Thoracic aorta (tissue), 2 donors: ENCODE measurements around the gene HSD17B8. TPM values are rescaled to one million over a fixed set of nuclear protein-coding genes. Genes with fewer than 3 reads are reported as not detected.

Experiments used
- ATAC-seq: fragments of 150-250 bp; one replicate; pipeline ENCODE4 v1.8.0; 2017; ENCODE audit warnings: low read depth; ENCODE audit not compliant: insufficient number of reproducible peaks, low FRiP score
- DNase-seq: peaks from one replicate; pipeline ENCODE4 v3.0.0-alpha.2; 2020; ENCODE audit warnings: low spot score
- H3K27ac ChIP-seq, 2 donors: fragments of 200-600 bp; sonication (generic); 1 replicate in 1 of 2; 2 replicates in 1 of 2; pipeline ENCODE4 v1.5.1; 2016; ENCODE audit warnings: mild to moderate bottlenecking in 2 of 2, moderate library complexity in 2 of 2
- H3K27me3 ChIP-seq: fragments of 200-600 bp; sonication (generic); replicated peaks from 2 replicates; pipeline ENCODE4 v1.6.0; 2016; ENCODE audit warnings: mild to moderate bottlenecking; ENCODE audit not compliant: insufficient read depth
- H3K36me3 ChIP-seq: fragments of 200-600 bp; sonication (generic); one replicate; pipeline ENCODE4 v1.5.1; 2016
- H3K4me1 ChIP-seq, 2 donors: fragments of 200-600 bp; sonication (generic); 1 replicate in 1 of 2; 2 replicates in 1 of 2; pipeline versions ENCODE4 v1.5.1 to v1.6.0; 2016; ENCODE audit warnings: low read depth in 2 of 2, mild to moderate bottlenecking in 1 of 2; ENCODE audit not compliant: control insufficient read depth in 1 of 2
- H3K4me3 ChIP-seq: fragments of 200-600 bp; sonication (generic); 2 replicates; pipeline ENCODE4 v1.5.1; 2016; ENCODE audit warnings: mild to moderate bottlenecking
- H3K9me3 ChIP-seq: fragments of 200-600 bp; sonication (generic); 2 replicates; pipeline ENCODE4 v1.5.1; 2016
- total RNA-seq, 2 donors: library from RNA; depleted of rRNA; stranded (reverse); fragments of >200 nt; gene quantifications; one replicate each; pipeline versions ENCODE4 v1.1.0 to v1.2.3, GENCODE V29; 2016
- TF ChIP-seq, protein P1 (sequence below): fragments of 200-600 bp; sonication (generic); IDR thresholded peaks from one replicate; pipeline ENCODE4 v1.5.1; 2019; ENCODE audit warnings: antibody characterized with exemption

The HSD17B8 gene
- total RNA-seq, 2 donors from 2014 or later = 4.0 to 15.0 TPM

DNA sequence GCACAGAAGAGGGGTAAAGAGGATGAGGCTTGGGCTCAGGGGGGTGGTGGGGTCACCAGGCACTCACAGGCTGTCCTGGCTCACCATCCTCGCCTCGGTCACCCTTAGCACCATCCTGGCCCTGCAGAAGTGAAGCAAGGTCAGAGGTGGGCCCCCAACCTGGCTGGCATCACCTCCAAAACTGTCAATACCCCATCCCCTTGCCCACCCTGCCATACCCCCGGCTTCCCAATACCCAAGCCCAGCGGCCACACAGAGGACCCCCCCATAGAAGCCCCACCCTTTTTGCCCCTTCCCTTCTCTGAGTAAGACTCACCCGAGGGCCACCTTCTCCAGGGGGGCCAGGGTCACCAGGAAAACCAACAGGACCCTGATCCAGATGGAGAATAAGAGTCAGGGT is 35.8 kb upstream of the HSD17B8 start:
- Histone ChIP-seq H3K9me3 (no peaks in the 10 kb centered on the region), H3K4me3 (no peak overlapping the region), H3K27me3 (no peaks in the 10 kb centered on the region), H3K4me1 (no peaks in the 10 kb centered on the region), H3K36me3 (no peaks in the 10 kb centered on the region), H3K27ac (no peak overlapping the region)
- no peak for ATAC-seq
- DNase-seq = no peak
- TF ChIP-seq, protein P1, sequence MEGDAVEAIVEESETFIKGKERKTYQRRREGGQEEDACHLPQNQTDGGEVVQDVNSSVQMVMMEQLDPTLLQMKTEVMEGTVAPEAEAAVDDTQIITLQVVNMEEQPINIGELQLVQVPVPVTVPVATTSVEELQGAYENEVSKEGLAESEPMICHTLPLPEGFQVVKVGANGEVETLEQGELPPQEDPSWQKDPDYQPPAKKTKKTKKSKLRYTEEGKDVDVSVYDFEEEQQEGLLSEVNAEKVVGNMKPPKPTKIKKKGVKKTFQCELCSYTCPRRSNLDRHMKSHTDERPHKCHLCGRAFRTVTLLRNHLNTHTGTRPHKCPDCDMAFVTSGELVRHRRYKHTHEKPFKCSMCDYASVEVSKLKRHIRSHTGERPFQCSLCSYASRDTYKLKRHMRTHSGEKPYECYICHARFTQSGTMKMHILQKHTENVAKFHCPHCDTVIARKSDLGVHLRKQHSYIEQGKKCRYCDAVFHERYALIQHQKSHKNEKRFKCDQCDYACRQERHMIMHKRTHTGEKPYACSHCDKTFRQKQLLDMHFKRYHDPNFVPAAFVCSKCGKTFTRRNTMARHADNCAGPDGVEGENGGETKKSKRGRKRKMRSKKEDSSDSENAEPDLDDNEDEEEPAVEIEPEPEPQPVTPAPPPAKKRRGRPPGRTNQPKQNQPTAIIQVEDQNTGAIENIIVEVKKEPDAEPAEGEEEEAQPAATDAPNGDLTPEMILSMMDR = no peak

DNA sequence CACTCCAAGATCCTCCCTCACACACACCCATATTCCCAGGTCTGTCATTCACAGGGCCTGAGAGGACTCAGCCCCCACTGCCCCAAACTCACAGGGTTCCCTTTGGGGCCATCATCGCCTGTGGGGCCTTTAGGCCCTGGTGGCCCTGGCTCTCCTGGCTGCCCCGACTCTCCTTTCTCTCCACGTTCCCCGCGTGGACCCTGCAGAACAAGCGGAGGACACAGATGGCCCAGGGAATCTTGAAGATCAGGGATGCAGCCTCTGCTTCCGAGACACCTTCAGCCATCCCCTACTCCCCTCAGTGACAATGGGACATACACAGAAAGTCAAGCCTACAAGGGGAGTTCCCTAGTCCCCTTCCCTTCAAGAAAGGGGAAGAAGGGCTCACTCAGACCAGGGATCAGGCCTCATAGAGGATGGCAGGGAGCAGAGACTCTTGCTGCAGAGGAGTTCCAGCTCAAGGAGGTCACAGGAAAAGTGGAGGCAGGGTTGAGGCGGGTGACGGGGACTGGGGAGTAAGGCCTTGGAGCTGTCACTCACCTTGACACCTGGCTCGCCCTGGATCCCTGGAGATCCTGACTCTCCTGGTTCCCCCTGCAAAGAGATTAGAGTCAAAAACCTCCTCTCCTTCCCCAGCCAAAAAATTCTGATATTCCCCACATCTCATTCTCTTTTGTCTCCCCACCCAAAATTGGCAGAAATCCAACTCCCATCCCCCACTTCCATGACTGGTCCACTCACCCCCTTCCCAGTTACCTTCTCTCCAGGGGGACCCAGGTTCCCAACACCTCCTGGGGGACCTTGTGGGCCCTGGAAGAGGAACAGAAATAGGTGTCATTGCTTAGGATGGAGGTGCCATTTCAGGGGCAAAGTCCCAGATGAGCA is 34.9 kb upstream of the HSD17B8 start:
- no peaks in the 10 kb centered on the region for H3K9me3 ChIP-seq
- TF ChIP-seq, protein P1 = no peak
- H3K36me3 ChIP-seq = no peaks in the 10 kb centered on the region
- no peak overlapping the region for H3K4me3 ChIP-seq
- H3K27me3 ChIP-seq = no peaks in the 10 kb centered on the region
- no peak overlapping the region for H3K27ac ChIP-seq
- no peaks in the 10 kb centered on the region for H3K4me1 ChIP-seq
- ATAC-seq (no peak), DNase-seq (no peak)

DNA sequence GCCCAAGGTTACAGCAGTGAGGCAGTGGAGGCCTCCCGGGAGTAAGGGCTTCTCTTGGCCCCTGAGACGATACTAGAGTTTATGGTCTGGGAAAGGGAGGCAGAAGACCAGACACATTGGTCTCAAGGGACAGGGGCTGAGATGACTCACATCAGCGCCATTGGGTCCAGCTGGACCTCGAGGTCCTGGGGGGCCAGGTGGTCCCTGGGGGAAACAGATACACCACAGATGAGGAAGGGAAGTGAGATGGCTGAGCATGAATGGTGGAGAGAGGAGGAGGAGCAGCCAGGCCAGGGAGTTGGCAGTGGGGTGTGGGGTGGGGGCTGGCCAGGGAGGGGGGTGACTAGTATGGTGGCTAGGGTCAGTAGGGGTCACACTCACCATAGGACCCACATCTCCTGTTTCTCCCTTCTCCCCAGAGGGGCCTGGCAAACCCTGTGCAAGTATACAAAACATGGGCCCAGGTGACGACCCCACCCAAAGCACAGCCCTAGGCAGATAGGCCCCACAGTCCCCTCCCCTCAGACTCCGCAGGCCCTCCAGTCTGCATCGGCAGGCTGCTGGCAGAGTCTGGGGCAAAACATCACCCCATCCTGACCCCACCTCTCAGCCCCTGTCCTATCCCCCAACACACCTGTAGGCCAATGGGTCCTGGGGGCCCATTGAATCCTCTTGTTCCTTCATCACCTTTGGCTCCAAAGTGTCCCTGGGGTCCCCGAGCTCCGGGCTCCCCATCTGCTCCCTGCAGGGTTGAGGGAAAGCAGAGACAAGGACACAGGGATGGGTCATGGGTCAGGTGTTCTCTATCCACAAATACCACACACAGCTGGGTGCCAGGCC is 34.1 kb upstream of the HSD17B8 start:
- no peak for DNase-seq
- TF ChIP-seq, protein P1 = no peak

DNA sequence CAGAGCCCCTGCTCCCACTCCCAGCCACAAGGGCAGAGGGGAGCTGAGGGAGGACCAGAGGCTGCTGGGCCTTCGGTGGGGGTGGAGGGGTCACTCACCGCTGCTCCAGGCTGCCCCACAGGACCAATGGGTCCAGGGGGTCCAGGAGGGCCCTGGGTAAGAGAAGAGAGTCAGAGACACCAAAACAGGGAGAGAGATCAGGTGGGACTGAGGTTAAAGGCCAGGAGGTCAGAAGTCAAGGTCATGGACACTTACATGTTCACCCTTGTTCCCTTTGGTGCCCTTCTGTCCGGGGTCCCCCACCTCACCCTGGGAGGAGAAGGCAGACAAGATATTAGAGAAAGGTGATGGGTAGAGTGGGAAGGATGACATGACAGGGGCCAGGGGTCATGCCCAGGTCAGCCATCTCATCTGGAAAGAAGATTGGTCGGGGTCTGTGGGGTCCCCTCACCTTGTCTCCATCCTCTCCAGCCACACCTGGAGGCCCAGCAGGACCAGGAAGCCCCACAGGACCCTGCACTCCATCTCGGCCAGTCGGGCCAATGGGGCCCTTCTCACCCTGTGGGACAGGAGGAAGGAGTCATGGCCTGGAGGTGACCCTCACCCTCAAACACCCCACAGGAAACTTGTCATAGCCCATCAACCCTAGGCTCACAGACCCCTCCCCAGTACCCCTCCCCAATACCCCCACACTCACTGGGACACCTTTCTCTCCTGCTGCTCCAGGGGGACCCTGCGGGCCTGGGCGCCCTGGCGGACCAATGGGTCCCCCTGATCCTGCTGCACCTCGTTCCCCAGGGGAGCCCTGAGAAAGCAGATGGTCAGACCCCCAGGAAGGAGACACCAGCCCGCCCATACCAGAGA is 33.2 kb upstream of the HSD17B8 start:
- no peak for DNase-seq
- Histone ChIP-seq H3K27ac (no peak overlapping the region), H3K36me3 (no peaks in the 10 kb centered on the region), H3K9me3 (no peaks in the 10 kb centered on the region), H3K27me3 (no peaks in the 10 kb centered on the region), H3K4me1 (no peaks in the 10 kb centered on the region), H3K4me3 (no peak overlapping the region)
- TF ChIP-seq, protein P1 = no peak
- no peak for ATAC-seq

More for the DNA sequence above, 34.1 kb upstream of the HSD17B8 start:
- H3K27me3 ChIP-seq = no peaks in the 10 kb centered on the region
- H3K4me1 ChIP-seq = no peaks in the 10 kb centered on the region
- H3K9me3 ChIP-seq = no peaks in the 10 kb centered on the region
- no peak overlapping the region for H3K27ac ChIP-seq
- H3K36me3 ChIP-seq = no peaks in the 10 kb centered on the region
- no peak for ATAC-seq
- no peak overlapping the region for H3K4me3 ChIP-seq
